ENCODE measurements around the gene MKRN2.
"Not testable (repeated sequence)": the region's sequence is repeated elsewhere in the genome, so short reads cannot be mapped to it uniquely, and the experiment has no call there.

MKRN2 gene, protein sequence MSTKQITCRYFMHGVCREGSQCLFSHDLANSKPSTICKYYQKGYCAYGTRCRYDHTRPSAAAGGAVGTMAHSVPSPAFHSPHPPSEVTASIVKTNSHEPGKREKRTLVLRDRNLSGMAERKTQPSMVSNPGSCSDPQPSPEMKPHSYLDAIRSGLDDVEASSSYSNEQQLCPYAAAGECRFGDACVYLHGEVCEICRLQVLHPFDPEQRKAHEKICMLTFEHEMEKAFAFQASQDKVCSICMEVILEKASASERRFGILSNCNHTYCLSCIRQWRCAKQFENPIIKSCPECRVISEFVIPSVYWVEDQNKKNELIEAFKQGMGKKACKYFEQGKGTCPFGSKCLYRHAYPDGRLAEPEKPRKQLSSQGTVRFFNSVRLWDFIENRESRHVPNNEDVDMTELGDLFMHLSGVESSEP

DNA sequence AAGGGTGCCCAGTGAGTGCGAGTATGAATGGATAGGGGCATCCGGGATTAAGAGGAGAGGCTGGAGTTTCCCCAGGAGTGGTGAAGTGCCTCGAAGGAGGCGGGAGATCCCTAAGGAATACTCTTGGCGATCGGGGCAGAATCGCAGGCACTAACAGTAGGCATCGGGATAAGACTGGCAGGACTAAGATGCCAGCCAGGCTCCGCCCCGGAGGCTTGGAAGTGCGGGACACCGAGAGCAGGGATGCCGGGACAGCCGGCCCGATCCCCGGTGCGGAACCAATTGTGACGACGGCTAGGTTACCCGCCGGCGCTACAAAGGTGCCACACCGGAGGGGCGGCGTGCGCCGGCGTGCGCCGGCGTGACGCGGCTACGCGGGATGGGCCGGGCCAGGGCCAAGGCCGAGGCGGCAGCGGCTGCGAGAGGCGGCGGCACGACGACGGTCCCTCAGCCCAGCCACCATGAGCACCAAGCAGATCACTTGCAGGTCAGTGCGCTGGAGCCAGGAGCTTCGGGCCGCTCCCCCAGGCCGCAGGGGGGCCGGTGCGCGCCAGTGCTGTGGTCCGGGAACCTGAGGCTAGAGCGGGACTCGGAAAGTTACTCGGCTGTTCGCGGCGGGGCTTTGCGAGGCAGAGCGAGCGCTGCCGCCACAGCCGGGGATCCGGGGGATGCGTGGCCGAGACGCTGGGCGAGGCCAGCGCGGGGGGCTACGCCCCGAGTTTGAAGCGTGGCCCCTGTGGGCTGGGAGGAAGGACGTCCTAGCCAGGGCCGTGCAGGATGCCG, at the start of gene MKRN2:
Gene MKRN2 (plus strand): TSS at position 398 of the 783 bp plus-strand sequence. CDS start 64 bp downstream, at position 462.
- DNase-seq: peak; percentile 76

GRCh38 chr3:12507591-12508281, 49.2 kb upstream of the MKRN2 start:
- DNase-seq: no peak

- no peak for DNase-seq
Observed at GRCh38 chr3:12508291-12508700, 48.6 kb upstream of the MKRN2 start.

DNA sequence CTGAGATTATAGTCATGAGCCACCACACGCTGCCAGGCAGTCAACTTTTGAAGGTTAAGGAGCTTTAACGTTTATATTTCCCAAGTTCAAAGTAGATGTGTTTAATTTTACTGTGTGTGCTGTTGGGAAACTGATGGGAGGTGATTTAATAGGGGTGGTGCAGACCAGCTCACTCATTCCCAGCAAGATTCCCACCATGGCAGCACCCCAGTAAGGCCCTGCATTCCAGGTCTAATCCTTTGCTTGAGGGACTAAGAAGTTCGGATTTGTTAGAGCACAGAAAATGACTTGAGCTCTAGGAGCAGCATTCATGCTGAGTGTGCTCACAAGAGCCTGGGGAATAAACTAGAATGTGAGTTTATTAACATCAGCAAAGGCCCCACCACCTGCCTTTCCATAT, 47.4 kb upstream of the MKRN2 start:
- DNase-seq: no peak

- DNase-seq: no peak
Observed at GRCh38 chr3:12512534-12513118, 44.3 kb upstream of the MKRN2 start.

DNA sequence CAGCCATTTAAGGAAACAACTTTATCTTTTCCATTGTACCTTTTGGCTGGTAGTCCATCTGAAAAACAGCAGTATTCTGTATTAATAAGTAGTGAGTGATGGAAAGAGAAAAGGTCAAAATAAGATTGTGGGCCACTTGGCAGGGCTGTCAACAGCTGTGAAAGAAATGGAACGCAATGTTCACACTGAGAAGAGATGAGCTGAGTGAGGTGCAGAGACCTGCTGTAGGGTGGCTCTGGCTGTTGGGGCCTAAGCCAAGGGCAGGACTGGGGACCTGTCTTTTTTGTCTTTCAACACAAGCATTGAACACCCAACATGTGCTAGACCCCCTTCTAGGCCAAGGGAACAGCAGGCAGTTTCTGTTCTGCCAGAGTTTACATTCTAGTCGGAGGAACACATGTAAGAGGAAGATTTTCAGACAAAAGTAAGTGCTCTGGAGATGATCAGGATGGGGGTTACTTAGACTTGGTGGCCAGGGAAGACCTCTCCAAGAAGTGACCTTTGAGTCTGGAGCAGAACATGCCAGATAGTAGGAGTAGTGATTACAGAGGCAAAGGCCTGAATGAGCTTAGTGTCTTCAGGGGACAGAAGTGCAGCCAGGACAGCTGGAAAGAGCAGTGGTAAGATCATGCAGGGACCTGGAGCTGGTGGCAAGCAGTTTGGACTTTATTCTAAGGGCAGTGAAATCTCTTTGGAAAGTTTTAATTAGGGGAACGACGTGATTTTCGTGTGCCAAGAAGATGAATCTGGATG, 43.0 kb upstream of the MKRN2 start:
- DNase-seq: no peak

DNA sequence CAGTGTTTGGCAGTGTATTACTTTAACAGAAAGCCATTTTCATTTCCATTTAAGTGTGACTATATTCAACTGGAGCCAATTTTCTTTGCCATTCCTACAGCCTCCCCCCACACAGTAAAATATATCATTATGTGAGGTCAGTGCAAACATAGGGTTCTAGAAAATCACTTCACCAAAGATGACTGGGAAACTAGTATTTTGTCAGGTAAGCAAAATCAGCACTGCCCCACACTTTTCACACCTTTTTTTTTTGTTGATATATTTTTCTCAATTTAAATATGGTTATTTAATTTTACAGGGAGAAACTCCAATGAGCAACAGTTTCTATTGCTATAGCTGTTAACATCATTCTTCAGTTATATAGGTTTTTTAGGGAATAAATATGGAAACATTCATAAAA, 41.3 kb upstream of the MKRN2 start:
- DNase-seq: no peak

- no peak for DNase-seq
Observed at GRCh38 chr3:12516873-12517272, 40.0 kb upstream of the MKRN2 start.

- DNase-seq: no peak
Observed at GRCh38 chr3:12518261-12519028, 38.4 kb upstream of the MKRN2 start.

DNA sequence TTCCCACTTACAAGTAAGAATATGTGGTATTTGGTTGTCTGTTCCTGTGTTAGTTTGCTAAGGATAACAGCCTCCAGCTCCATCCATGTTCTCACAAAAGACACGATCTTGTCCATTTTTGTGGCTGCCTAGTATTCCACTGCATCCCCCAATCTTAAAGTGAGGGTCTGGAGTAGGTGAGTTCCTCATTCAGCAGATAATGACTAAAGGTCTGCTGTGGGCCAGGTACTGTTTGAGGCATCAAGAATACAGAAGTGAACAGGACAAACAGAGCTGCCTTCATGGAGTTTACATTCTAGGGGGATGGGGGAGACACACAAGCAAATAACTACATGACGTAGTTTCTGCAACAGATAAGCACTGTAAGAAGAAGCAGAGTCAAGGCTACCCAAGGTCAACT, 35.9 kb upstream of the MKRN2 start:
- DNase-seq: no peak

GRCh38 chr3:12522721-12523120, 34.2 kb upstream of the MKRN2 start:
- DNase-seq: no peak

- DNase-seq: no peak
Observed at GRCh38 chr3:12527757-12528143, 29.1 kb upstream of the MKRN2 start.

DNA sequence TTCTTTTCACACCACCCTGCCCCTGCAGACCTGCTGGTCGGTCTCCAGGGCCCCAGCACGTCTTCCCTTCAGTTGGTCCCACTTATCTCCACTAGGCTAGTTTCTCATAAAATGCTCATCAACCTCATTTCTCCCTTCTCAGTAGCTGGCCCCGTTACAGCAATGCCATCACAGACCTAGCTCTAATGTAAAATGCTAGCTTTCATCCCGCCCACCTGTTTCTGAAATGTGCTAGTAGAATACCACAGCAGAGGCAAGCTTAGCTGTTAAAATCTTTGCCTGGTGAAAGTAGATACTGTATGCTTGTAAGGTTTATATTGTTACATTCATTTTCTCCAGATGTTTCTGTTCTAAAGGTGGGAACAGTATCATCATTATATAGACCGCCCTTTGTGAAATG, 24.7 kb upstream of the MKRN2 start:
- DNase-seq: no peak

DNA sequence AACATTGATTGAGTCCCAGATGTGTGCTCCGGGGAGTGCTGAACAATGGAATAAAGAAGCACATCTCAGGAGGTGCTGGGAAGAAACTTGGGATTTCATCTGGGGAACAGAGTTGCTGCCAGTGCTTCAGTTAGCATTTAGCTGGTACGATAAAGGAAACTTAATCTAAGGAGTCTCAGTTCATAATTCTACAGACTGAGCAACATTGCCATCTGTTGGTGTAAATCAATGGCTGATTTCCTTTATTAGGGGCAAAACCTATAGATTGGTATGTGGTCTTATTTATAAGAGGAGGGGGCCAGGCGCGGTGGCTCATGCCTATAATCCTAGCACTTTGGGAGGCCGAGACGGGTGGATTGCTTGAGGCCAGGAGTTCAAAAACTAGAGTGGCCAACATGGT, 20.5 kb upstream of the MKRN2 start:
- no peak for DNase-seq

GRCh38 chr3:12541625-12542024, 15.3 kb upstream of the MKRN2 start:
- no peak for DNase-seq

DNA sequence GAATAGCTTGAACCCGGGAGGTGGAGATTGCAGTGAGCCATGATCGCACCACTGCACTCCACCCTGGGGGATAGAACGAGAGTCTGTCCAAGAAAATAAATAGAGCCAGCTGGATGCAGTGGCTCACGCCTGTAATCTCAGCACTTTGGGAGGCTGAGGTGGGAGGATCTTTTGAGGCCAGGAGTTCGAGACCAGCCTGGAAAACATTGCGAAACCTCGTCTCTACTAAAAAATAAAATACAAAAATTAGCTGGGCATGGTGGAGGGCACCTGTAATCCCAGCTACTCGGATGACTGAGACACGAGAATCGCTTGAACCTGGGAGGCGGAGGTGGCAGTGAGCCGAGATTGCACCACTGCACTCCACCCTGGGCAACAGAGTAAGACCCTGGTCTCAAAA, 13.4 kb upstream of the MKRN2 start:
- not testable (repeated sequence) for DNase-seq

GRCh38 chr3:12544652-12545472, 12.0 kb upstream of the MKRN2 start:
- no peak for DNase-seq

DNA sequence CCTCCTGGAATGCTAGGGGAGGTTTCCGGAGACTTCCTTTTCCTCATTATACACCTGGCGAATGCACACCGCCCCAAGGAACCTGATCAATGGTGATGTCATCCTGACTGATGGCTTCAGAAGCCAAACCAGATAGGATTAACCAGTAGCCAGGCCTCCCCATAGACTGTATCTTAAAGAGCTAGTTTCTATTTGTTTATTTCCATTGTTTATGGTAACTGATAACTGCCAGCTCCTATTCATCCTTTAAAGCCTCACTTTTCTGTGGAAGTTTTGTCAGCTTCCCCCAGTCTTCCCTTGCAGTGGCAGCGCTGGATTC, 11.5 kb upstream of the MKRN2 start, which contains the start of gene MKRN2OS:
Gene MKRN2OS (minus strand): TSS at position 27 of the 319 bp plus-strand sequence. CDS start 35 bp downstream, outside the sequence.
- DNase-seq: no peak

- no peak for DNase-seq
Observed at GRCh38 chr3:12549971-12550760, 6.7 kb upstream of the MKRN2 start.

GRCh38 chr3:12553921-12554391, 2.9 kb upstream of the MKRN2 start:
- no peak for DNase-seq
